HG03378 (cell line): ENCODE results near the gene SLC25A40.
"Not testable (repeated sequence)": the region's sequence is repeated elsewhere in the genome, so short reads cannot be mapped to it uniquely, and the experiment has no call there.

ENCODE experiments used
- ATAC-seq: cut with Tn5 transposase; IDR thresholded peaks from one replicate; pipeline ENCODE4 v1.9.1; 2021; ENCODE audit warnings: mild to moderate bottlenecking, moderate library complexity; ENCODE audit not compliant: unreplicated experiment

SLC25A40 gene

GRCh38 chr7:87872346-87872745 is 3.8 kb downstream of the SLC25A40 start:
- ATAC-seq: no peak

- ATAC-seq: no peak
These were observed 5.7 kb downstream of the SLC25A40 start for GRCh38 chr7:87870471-87870870.

GRCh38 chr7:87866533-87866932 is 9.6 kb downstream of the SLC25A40 start:
- ATAC-seq: not testable (repeated sequence)

- no peak for ATAC-seq
These were observed 10.1 kb downstream of the SLC25A40 start for GRCh38 chr7:87866089-87866488.

- ATAC-seq: no peak
These were observed 17.6 kb downstream of the SLC25A40 start for GRCh38 chr7:87858417-87859100.

- ATAC-seq: no peak
These were observed 22.8 kb downstream of the SLC25A40 start for GRCh38 chr7:87853237-87853864.

- no peak for ATAC-seq
These were observed 23.9 kb downstream of the SLC25A40 start for GRCh38 chr7:87852306-87852705.

- no peak for ATAC-seq
These were observed 25.1 kb downstream of the SLC25A40 start for GRCh38 chr7:87850836-87851593.

GRCh38 chr7:87837597-87837996 is 38.6 kb downstream of the SLC25A40 start:
- ATAC-seq: no peak

- no peak for ATAC-seq
These were observed 43.0 kb downstream of the SLC25A40 start for GRCh38 chr7:87833130-87833529.

GRCh38 chr7:87831097-87831496 is 45.1 kb downstream of the SLC25A40 start:
- no peak for ATAC-seq

GRCh38 chr7:87828383-87828782 is 47.8 kb downstream of the SLC25A40 start:
- not testable (repeated sequence) for ATAC-seq

- ATAC-seq: not testable (repeated sequence)
These were observed 50.8 kb downstream of the SLC25A40 start for GRCh38 chr7:87825369-87825768.

GRCh38 chr7:87822056-87822455 is 54.1 kb downstream of the SLC25A40 start:
- not testable (repeated sequence) for ATAC-seq

GRCh38 chr7:87818336-87818735 is 57.8 kb downstream of the SLC25A40 start:
- ATAC-seq: no peak

GRCh38 chr7:87816389-87816788 is 59.8 kb downstream of the SLC25A40 start:
- no peak for ATAC-seq

- ATAC-seq: no peak
These were observed 65.4 kb downstream of the SLC25A40 start for GRCh38 chr7:87810726-87811125.

GRCh38 chr7:87810130-87810529 is 66.0 kb downstream of the SLC25A40 start:
- ATAC-seq: no peak

GRCh38 chr7:87806150-87806549 is 70.0 kb downstream of the SLC25A40 start:
- ATAC-seq: no peak

- peak; percentile 97 for ATAC-seq
These were observed 78.3 kb downstream of the SLC25A40 start for GRCh38 chr7:87797798-87798403.

GRCh38 chr7:87797395-87797794 is 78.8 kb downstream of the SLC25A40 start:
- ATAC-seq: peak; percentile 11
